Spleen (tissue), 7 donors: ENCODE measurements around the gene BZW2.

Experiments
- POLR2AphosphoS5 ChIP-seq, 3 donors: sonication (generic); formaldehyde crosslinking; IDR thresholded peaks; one replicate each; pipeline ENCODE4 v1.5.1; 2017; ENCODE audit warnings: antibody characterized with exemption in 3 of 3
- TF ChIP-seq, protein P1 (sequence below), 11 experiments: fragments of 200-600 bp in 7 of 11; fragments of 450-650 bp in 4 of 11; sonication (generic) in 4 of 11; IDR thresholded peaks in 8 of 11; conservative IDR thresholded peaks in 3 of 11; 1 replicate in 7 of 11; 2 replicates in 4 of 11; pipeline versions ENCODE4 v1.4.0 to v1.8.0; 2016 to 2021; ENCODE audit warnings: antibody characterized with exemption in 11 of 11, inconsistent platforms in 4 of 11, mild to moderate bottlenecking in 1 of 11
- donor health status: DM: no; HTN: no; CAD: no; lungs with moderate emphysema.
- donor health status: DM: no; HTN: no; CAD: no.
- donor health status: DM: no; HTN: no; CAD: no.

DNA sequence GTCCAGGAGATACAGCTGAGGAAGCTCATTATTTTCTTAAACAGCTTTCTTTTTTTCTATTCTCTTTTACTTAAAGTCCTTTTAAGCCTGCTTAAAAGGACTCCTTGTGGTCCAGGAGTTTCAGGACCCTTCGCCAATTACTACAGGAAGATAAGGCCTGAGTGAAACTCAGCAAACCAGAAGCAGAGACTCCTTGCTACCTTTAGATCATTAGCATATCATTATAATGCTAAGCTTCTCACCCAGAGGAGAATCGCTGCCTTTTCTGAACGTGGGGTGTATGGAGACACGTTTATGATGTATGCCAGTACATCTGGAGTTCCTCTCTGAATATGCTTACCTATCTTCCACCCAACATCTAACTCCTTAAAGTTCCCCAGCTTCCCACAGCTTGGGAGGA lies 48.0 kb upstream of the BZW2 start:
- TF ChIP-seq, protein P1, sequence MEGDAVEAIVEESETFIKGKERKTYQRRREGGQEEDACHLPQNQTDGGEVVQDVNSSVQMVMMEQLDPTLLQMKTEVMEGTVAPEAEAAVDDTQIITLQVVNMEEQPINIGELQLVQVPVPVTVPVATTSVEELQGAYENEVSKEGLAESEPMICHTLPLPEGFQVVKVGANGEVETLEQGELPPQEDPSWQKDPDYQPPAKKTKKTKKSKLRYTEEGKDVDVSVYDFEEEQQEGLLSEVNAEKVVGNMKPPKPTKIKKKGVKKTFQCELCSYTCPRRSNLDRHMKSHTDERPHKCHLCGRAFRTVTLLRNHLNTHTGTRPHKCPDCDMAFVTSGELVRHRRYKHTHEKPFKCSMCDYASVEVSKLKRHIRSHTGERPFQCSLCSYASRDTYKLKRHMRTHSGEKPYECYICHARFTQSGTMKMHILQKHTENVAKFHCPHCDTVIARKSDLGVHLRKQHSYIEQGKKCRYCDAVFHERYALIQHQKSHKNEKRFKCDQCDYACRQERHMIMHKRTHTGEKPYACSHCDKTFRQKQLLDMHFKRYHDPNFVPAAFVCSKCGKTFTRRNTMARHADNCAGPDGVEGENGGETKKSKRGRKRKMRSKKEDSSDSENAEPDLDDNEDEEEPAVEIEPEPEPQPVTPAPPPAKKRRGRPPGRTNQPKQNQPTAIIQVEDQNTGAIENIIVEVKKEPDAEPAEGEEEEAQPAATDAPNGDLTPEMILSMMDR (IDR thresholded peaks at IDR 0.05 in 8 of 11, conservative IDR thresholded peaks at IDR 0.05 in 3 of 11) = no peak
- TF ChIP-seq POLR2AphosphoS5 (IDR thresholded peaks at IDR 0.05) = no peak
